K562 (cell line): ENCODE data around the gene CNKSR3. TPM values are rescaled to one million over a fixed set of nuclear protein-coding genes. Genes with fewer than 3 reads are reported as not detected.

Source experiments
- ATF4 ChIP-seq: fragments of 450-650 bp; formaldehyde crosslinking; IDR thresholded peaks from 2 replicates; pipeline ENCODE4 v1.4.0; 2022; ENCODE audit warnings: mild to moderate bottlenecking, moderate library complexity
- EGR1 ChIP-seq: fragments of 450-650 bp; conservative IDR thresholded peaks from 2 replicates; pipeline ENCODE4 v1.6.1; 2017; ENCODE audit warnings: mild to moderate bottlenecking
- FOXP1 ChIP-seq: sonication (generic); formaldehyde crosslinking; IDR thresholded peaks from 2 replicates; pipeline ENCODE4 v1.8.0; 2022; ENCODE audit warnings: mild to moderate bottlenecking, missing genetic modification reagents
- GABPA ChIP-seq: fragments of 200-800 bp; sonication (Bioruptor generic); conservative IDR thresholded peaks from 2 replicates; pipeline ENCODE4 v1.6.1; 2016; ENCODE audit warnings: low read depth, missing genetic modification characterization, missing compliant biosample characterization
- HDAC2 ChIP-seq: fragments of 450-650 bp; IDR thresholded peaks from 2 replicates; pipeline ENCODE4 v1.6.1; 2016; ENCODE audit warnings: mild to moderate bottlenecking
- KDM1A ChIP-seq, 2 experiments: fragments of 450-650 bp; IDR thresholded peaks; 2 replicates each; pipeline ENCODE4 v1.6.1; 2016; ENCODE audit warnings: mild to moderate bottlenecking in 2 of 2
- LARP7 ChIP-seq: fragments of 450-650 bp; IDR thresholded peaks from 2 replicates; pipeline ENCODE4 v1.6.1; 2016
- MLX ChIP-seq, 2 experiments: fragments of 450-650 bp in 1 of 2; sonication (generic) in 1 of 2; formaldehyde crosslinking; conservative IDR thresholded peaks; 2 replicates each; pipeline versions ENCODE4 v1.4.0 to v1.8.1; 2020 to 2022; ENCODE audit warnings: mild to moderate bottlenecking in 1 of 2, missing genetic modification reagents in 1 of 2
- RCOR1 ChIP-seq, 2 experiments: IDR thresholded peaks; 2 replicates each; pipeline ENCODE4 v1.6.1; 2012; ENCODE audit warnings: low read depth in 2 of 2, low read length in 2 of 2, borderline replicate concordance in 1 of 2, improper control_type of control experiment in 1 of 2
- TCF7L2 ChIP-seq: fragments of 150-350 bp; IDR thresholded peaks from 2 replicates; pipeline ENCODE4 v1.6.1; 2016; ENCODE audit warnings: low read depth, mild to moderate bottlenecking, low read length, moderate library complexity
- TEAD4 ChIP-seq, 2 experiments: sonication (generic) in 1 of 2; formaldehyde crosslinking in 1 of 2; IDR thresholded peaks; 2 replicates each; pipeline versions ENCODE4 v1.6.1 to v1.8.0; 2012 to 2022; ENCODE audit warnings: borderline replicate concordance in 1 of 2, inconsistent platforms in 1 of 2, low read length in 1 of 2, mild to moderate bottlenecking in 1 of 2, missing genetic modification reagents in 1 of 2
- ZBTB40 ChIP-seq, 2 experiments: fragments of 450-650 bp in 1 of 2; sonication (generic) in 1 of 2; formaldehyde crosslinking in 1 of 2; IDR thresholded peaks; 2 replicates each; pipeline versions ENCODE4 v1.7.1 to v1.9.0; 2016 to 2022; ENCODE audit warnings: inconsistent platforms in 1 of 2, mild to moderate bottlenecking in 1 of 2, missing genetic modification reagents in 1 of 2
- ZNF143 ChIP-seq: sonication (generic); formaldehyde crosslinking; IDR thresholded peaks from 2 replicates; pipeline ENCODE4 v1.9.0; 2022; ENCODE audit warnings: mild to moderate bottlenecking, missing genetic modification reagents
- ZNF316 ChIP-seq: fragments of 450-650 bp; IDR thresholded peaks from 2 replicates; pipeline ENCODE4 v1.6.1; 2016
- ZNF384 ChIP-seq: IDR thresholded peaks from 2 replicates; pipeline ENCODE4 v1.6.1; 2012; ENCODE audit warnings: low read depth, low read length, improper control_type of control experiment
- ZNF445 ChIP-seq: fragments of 250-450 bp; sonication (Bioruptor Pico); IDR thresholded peaks from 2 replicates; pipeline ENCODE4 v1.4.0; 2020; ENCODE audit warnings: low read depth, mild to moderate bottlenecking, moderate library complexity
- polyA plus RNA-seq, 8 experiments: library from polyadenylated mRNA; depleted of rRNA in 4 of 8; stranded (reverse) in 5 of 8; unstranded in 3 of 8; fragments of >200 nt; fragmentation: Nextera tagmentation in 2 of 8; fragmentation: Illumina TruSeq in 1 of 8; extraction: Ambion mirVana in 2 of 8; extraction: Trizol in 1 of 8; gene quantifications; 2 replicates each; pipeline versions ENCODE4 v1.2.1 to v1.2.3, GENCODE V29; 2011 to 2014; ENCODE audit warnings: inconsistent platforms in 1 of 8, missing spikeins in 1 of 8
- total RNA-seq, 7 experiments: library from RNA; depleted of rRNA in 6 of 7; stranded (reverse); fragments of >200 nt in 6 of 7; fragmentation: Illumina TruSeq in 2 of 7; extraction: Trizol in 2 of 7; gene quantifications; 2 replicates each; pipeline versions ENCODE4 v1.2.1 to v1.2.3, GENCODE V29; 2011 to 2021; ENCODE audit warnings: low replicate concordance in 1 of 7

CNKSR3 gene
- total and polyA plus RNA-seq, 9 of the 15 experiments (the other 6 are each of a cell fraction or from before 2014, with no cell fraction given) = 4.5 to 29.6 (median 9.5) TPM

GRCh38 chr6:154458565-154459470 is 51.7 kb downstream of the CNKSR3 start (continued):
- no peak for TF ChIP-seq MLX (CRISPR knock-in tag; conservative IDR thresholded peaks at IDR 0.05)
- no peak for TF ChIP-seq ZNF316
- TF ChIP-seq ZBTB40 (IDR thresholded peaks at IDR 0.05) = 0 out of 2 replicates have a peak, but pooled peaks have one; percentile 18
- TF ChIP-seq ZBTB40 (CRISPR knock-in tag; IDR thresholded peaks at IDR 0.05) = no peak
- TF ChIP-seq TCF7L2 = no peak
- peak in 1 of 2 experiments; percentile 66; a peak in 1 of 4 replicates for TF ChIP-seq RCOR1 (IDR thresholded peaks at IDR 0.05; ENCODE audit: borderline replicate concordance in 1 of 2, low read depth in 2 of 2, low read length in 2 of 2)
- peak; percentile 41 to 49; a peak in 2 of 4 replicates for TF ChIP-seq KDM1A (IDR thresholded peaks at IDR 0.05)
- TF ChIP-seq ZNF384 = no peak
- 0 out of 2 replicates have a peak, but pooled peaks have one; percentile 23 for TF ChIP-seq HDAC2
- peak; percentile 78; the same call in 1 of the 2 replicates for TF ChIP-seq LARP7
- peak; percentile 58; the same call in 1 of the 2 replicates for TF ChIP-seq TEAD4 (IDR thresholded peaks at IDR 0.05; ENCODE audit: low read length)
- TF ChIP-seq TEAD4 (CRISPR knock-in tag; IDR thresholded peaks at IDR 0.05; ENCODE audit: borderline replicate concordance) = no peak
- TF ChIP-seq ZNF143 (CRISPR knock-in tag) = no peak
- no peak for TF ChIP-seq FOXP1 (CRISPR knock-in tag)
- peak; percentile 85 for TF ChIP-seq EGR1
- TF ChIP-seq ATF4 = no peak
- TF ChIP-seq GABPA (tag) = no peak
- TF ChIP-seq ZNF445 (CRISPR knock-in tag) = no peak
